ENCODE data around the gene TTC32. TPM values are rescaled to one million over a fixed set of nuclear protein-coding genes. Genes with fewer than 3 reads are reported as not detected.

TTC32 gene
- total RNA-seq, 1 experiment from 2014 or later: 9.9 TPM

DNA sequence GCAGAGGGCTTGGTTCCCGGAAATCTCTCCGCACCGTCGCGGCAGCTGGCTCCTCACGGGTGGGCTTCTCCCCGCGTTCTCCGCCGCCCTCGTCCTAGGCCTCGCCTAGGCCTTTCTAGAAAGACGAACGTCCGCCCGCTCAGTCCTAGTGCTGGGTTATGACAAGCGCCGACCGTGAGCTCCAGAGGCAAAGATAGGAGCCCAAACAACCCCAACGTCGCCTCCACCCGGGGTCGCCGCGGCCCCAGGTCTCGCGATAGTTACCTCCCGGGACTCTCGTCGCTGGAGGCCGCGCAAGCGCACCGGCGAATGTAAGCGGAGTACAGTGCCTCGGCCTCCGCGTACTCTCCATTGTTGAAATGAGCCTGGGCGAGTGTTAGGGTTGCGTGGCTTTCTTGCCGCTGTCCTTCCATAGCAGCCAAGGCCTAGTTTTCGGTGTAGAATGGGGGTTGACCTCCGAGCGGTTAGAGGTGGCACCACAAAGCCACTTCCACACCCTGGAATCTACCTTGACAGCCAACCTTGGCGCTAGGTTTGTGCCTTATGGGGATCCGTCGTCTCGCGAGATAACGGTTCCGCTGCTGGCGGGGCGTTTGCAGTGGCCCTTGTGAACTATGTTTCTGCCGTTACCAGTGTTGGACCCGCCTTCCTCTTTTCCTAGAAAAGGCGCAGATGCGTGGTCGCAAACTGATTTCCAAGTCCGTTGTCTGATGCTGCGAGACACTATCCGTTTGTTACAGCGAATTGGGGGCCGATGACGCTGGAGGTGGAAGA lies at the start of gene TTC32 (continued):
- TF ChIP-seq, protein P1, sequence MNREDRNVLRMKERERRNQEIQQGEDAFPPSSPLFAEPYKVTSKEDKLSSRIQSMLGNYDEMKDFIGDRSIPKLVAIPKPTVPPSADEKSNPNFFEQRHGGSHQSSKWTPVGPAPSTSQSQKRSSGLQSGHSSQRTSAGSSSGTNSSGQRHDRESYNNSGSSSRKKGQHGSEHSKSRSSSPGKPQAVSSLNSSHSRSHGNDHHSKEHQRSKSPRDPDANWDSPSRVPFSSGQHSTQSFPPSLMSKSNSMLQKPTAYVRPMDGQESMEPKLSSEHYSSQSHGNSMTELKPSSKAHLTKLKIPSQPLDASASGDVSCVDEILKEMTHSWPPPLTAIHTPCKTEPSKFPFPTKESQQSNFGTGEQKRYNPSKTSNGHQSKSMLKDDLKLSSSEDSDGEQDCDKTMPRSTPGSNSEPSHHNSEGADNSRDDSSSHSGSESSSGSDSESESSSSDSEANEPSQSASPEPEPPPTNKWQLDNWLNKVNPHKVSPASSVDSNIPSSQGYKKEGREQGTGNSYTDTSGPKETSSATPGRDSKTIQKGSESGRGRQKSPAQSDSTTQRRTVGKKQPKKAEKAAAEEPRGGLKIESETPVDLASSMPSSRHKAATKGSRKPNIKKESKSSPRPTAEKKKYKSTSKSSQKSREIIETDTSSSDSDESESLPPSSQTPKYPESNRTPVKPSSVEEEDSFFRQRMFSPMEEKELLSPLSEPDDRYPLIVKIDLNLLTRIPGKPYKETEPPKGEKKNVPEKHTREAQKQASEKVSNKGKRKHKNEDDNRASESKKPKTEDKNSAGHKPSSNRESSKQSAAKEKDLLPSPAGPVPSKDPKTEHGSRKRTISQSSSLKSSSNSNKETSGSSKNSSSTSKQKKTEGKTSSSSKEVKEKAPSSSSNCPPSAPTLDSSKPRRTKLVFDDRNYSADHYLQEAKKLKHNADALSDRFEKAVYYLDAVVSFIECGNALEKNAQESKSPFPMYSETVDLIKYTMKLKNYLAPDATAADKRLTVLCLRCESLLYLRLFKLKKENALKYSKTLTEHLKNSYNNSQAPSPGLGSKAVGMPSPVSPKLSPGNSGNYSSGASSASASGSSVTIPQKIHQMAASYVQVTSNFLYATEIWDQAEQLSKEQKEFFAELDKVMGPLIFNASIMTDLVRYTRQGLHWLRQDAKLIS (CRISPR knock-in tag; IDR thresholded peaks at IDR 0.05; ENCODE audit: borderline replicate concordance): 0 out of 2 replicates have a peak, but pooled peaks have one; percentile 31
- TF ChIP-seq, protein P2, sequence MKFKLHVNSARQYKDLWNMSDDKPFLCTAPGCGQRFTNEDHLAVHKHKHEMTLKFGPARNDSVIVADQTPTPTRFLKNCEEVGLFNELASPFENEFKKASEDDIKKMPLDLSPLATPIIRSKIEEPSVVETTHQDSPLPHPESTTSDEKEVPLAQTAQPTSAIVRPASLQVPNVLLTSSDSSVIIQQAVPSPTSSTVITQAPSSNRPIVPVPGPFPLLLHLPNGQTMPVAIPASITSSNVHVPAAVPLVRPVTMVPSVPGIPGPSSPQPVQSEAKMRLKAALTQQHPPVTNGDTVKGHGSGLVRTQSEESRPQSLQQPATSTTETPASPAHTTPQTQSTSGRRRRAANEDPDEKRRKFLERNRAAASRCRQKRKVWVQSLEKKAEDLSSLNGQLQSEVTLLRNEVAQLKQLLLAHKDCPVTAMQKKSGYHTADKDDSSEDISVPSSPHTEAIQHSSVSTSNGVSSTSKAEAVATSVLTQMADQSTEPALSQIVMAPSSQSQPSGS (CRISPR knock-in tag; IDR thresholded peaks at IDR 0.05; ENCODE audit: borderline replicate concordance, low read depth): no peak
- TF ChIP-seq ZNF317 (CRISPR knock-in tag; IDR thresholded peaks at IDR 0.05; ENCODE audit: borderline replicate concordance, low read depth) (0 out of 2 replicates have a peak, but pooled peaks have one; percentile 19), ZNF423 (CRISPR knock-in tag; IDR thresholded peaks at IDR 0.05) (no peak), NFE2L1 (CRISPR knock-in tag; IDR thresholded peaks at IDR 0.05) (no peak), FOXK1 (CRISPR knock-in tag; IDR thresholded peaks at IDR 0.05) (no peak; the same call in 1 of the 2 replicates), IRF2 (CRISPR knock-in tag; IDR thresholded peaks at IDR 0.05; ENCODE audit: borderline replicate concordance, low read depth) (no peak), ELF4 (CRISPR knock-in tag; IDR thresholded peaks at IDR 0.05; ENCODE audit: low read depth) (no peak), JUN (CRISPR knock-in tag; IDR thresholded peaks at IDR 0.05) (no peak), FOXP1 (CRISPR knock-in tag; IDR thresholded peaks at IDR 0.05; ENCODE audit: borderline replicate concordance) (no peak), ZNF263 (CRISPR knock-in tag; IDR thresholded peaks at IDR 0.05; ENCODE audit: low read depth) (no peak), ZNF671 (CRISPR knock-in tag; IDR thresholded peaks at IDR 0.05) (no peak), SOX15 (CRISPR knock-in tag; IDR thresholded peaks at IDR 0.05) (no peak), TEAD1 (CRISPR knock-in tag; IDR thresholded peaks at IDR 0.05) (peak; percentile 55)
- TF ChIP-seq, protein P3, sequence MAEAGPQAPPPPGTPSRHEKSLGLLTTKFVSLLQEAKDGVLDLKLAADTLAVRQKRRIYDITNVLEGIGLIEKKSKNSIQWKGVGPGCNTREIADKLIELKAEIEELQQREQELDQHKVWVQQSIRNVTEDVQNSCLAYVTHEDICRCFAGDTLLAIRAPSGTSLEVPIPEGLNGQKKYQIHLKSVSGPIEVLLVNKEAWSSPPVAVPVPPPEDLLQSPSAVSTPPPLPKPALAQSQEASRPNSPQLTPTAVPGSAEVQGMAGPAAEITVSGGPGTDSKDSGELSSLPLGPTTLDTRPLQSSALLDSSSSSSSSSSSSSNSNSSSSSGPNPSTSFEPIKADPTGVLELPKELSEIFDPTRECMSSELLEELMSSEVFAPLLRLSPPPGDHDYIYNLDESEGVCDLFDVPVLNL (CRISPR knock-in tag; IDR thresholded peaks at IDR 0.05; ENCODE audit: borderline replicate concordance, low read depth): no peak
- TF ChIP-seq, protein P4, sequence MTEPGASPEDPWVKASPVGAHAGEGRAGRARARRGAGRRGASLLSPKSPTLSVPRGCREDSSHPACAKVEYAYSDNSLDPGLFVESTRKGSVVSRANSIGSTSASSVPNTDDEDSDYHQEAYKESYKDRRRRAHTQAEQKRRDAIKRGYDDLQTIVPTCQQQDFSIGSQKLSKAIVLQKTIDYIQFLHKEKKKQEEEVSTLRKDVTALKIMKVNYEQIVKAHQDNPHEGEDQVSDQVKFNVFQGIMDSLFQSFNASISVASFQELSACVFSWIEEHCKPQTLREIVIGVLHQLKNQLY (CRISPR knock-in tag; IDR thresholded peaks at IDR 0.05): peak; percentile 29; the same call in 1 of the 2 replicates
- TF ChIP-seq, protein P5, sequence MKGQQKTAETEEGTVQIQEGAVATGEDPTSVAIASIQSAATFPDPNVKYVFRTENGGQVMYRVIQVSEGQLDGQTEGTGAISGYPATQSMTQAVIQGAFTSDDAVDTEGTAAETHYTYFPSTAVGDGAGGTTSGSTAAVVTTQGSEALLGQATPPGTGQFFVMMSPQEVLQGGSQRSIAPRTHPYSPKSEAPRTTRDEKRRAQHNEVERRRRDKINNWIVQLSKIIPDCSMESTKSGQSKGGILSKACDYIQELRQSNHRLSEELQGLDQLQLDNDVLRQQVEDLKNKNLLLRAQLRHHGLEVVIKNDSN (CRISPR knock-in tag; IDR thresholded peaks at IDR 0.05): no peak
- TF ChIP-seq, protein P6, sequence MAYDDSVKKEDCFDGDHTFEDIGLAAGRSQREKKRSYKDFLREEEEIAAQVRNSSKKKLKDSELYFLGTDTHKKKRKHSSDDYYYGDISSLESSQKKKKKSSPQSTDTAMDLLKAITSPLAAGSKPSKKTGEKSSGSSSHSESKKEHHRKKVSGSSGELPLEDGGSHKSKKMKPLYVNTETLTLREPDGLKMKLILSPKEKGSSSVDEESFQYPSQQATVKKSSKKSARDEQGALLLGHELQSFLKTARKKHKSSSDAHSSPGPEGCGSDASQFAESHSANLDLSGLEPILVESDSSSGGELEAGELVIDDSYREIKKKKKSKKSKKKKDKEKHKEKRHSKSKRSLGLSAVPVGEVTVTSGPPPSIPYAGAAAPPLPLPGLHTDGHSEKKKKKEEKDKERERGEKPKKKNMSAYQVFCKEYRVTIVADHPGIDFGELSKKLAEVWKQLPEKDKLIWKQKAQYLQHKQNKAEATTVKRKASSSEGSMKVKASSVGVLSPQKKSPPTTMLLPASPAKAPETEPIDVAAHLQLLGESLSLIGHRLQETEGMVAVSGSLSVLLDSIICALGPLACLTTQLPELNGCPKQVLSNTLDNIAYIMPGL (CRISPR knock-in tag; IDR thresholded peaks at IDR 0.05): peak; percentile 60; the same call in 1 of the 2 replicates
